ENCODE data around the gene LIX1L. TPM values are rescaled to one million over a fixed set of nuclear protein-coding genes. Genes with fewer than 3 reads are reported as not detected.

Gene LIX1L
- total and polyA plus RNA-seq, 7 donors, result 1.4 to 42.5 (median 26.9) TPM

GRCh38 chr1:145918992-145919939 lies 38.6 kb downstream of the LIX1L start:
- H3K27me3 ChIP-seq, result no peaks in the 10 kb centered on the region
- WGBS, 2 donors, result 5 to 13% methylated on average over 33 of the region's 33 CpGs
- peaks cover 0 to 30% (median 26%) of the 10 kb centered on the region in 4 donors for H3K4me1 ChIP-seq
- peak; percentile 85 for DNase-seq
- peak overlapping the region; percentile 78 to 92 (median 88) for H3K27ac ChIP-seq
- TF ChIP-seq POLR2AphosphoS5 (IDR thresholded peaks at IDR 0.05) (peak in 1 of 4 donors; percentile 12), CTCF (IDR thresholded peaks at IDR 0.05) (no peak)
- H3K36me3 ChIP-seq, result peaks cover 0 to 49% (median 0%) of the 10 kb centered on the region in 4 donors
- H3K4me3 ChIP-seq, result peak overlapping the region; percentile 61 to 96 (median 82)
- intact Hi-C loops (cut with DNase I), result loop anchor here (5.0 kb wide), 1 partner anchor 62 kb away; the partner anchor contains the start of gene PIAS3
- H3K9me3 ChIP-seq, result no peaks in the 10 kb centered on the region

DNA sequence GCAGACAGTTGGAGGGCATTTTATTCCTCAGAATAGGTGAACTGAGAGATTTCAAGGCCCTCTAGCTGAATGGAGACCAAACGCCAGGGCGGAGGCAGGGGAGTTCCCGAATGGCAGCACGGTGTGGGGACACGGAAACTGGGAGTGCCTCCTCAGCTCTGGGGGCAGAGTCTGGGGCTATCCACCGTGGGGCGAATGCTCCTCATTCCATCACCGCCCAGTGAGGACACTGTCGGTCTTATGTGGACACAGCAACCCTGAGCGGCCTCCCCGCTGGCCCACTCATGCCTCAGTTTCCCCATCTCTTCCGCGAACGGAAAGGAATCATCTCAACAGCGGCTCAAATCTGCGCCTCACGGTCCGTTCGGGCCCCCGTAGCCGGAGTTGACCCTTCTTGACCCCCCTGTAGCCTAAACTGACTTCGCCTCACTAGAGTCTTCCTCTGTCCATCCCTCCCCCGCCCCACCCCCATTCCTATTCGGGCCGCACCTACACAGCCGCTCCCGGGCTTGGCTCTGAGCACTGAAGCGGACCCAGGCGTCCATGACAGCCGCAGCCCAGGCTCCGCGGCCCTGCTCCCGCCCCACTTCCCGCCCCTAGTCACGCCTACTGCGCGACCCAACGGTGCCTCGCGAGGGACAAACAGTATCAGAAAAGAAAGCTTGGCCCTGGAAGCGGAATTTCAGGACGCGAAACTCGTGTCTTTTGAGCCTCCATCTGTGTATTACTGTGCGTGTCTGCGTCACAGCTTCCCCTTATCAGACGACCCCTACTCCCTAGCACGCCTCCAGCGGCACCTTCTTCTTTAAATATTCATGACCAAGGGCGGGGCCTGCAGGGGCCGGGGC lies 39.4 kb downstream of the LIX1L start, which contains the start of gene PEX11B:
TSS of gene PEX11B (minus strand) at position 574 of the 848 bp plus-strand sequence. CDS start at position 545, 29 bp downstream.
- H3K27ac ChIP-seq, result peak within 1 kb of the TSS; percentile 78 to 92 (median 88)
- H3K27me3 ChIP-seq, result no peaks in the 10 kb centered on the region
- DNase-seq, result peak; percentile 93
- WGBS, 2 donors, result 0% methylated on average over 51 of the region's 51 CpGs
- peaks cover 0 to 50% (median 0%) of the 10 kb centered on the region in 4 donors for H3K36me3 ChIP-seq
- intact Hi-C loops (cut with DNase I), result loop anchor here (5.0 kb wide), 1 partner anchor 61 kb away; the partner anchor contains the start of gene PIAS3
- H3K4me3 ChIP-seq, result peak within 1 kb of the TSS; percentile 61 to 96 (median 82)
- TF ChIP-seq POLR2AphosphoS5 (IDR thresholded peaks at IDR 0.05) (peak; percentile 71 to 90 (median 86)), POLR2A (IDR thresholded peaks at IDR 0.05) (peak in 1 of 2 donors; percentile 31), EP300 (IDR thresholded peaks at IDR 0.05) (peak in 1 of 4 donors; percentile 17), CTCF (IDR thresholded peaks at IDR 0.05) (no peak)
- H3K4me1 ChIP-seq, result peaks cover 0 to 30% (median 26%) of the 10 kb centered on the region in 4 donors
- no peaks in the 10 kb centered on the region for H3K9me3 ChIP-seq

- Histone ChIP-seq H3K36me3 (peaks cover 0 to 51% (median 0%) of the 10 kb centered on the region in 4 donors), H3K27ac (peak overlapping the region in 3 of 4 donors; percentile 78 to 92 (median 87)), H3K27me3 (no peaks in the 10 kb centered on the region), H3K9me3 (no peaks in the 10 kb centered on the region), H3K4me1 (peaks cover 0 to 30% (median 26%) of the 10 kb centered on the region in 4 donors), H3K4me3 (peak overlapping the region; percentile 61 to 96 (median 82))
- intact Hi-C loops (cut with DNase I), result loop anchor here (5.0 kb wide), 1 partner anchor 60 kb away; the partner anchor contains the start of gene PIAS3
- WGBS, 2 donors, result 89 to 91% methylated on average over 5 of the region's 5 CpGs
- no peak for TF ChIP-seq POLR2A (IDR thresholded peaks at IDR 0.05)
- DNase-seq, result no peak
These were observed 40.2 kb downstream of the LIX1L start for GRCh38 chr1:145917595-145917994.

- peaks cover 0 to 54% (median 5%) of the 10 kb centered on the region in 4 donors for H3K36me3 ChIP-seq
- no peaks in the 10 kb centered on the region for H3K27me3 ChIP-seq
- intact Hi-C loops (cut with DNase I), result loop anchor here (5.0 kb wide), 1 partner anchor 59 kb away; the partner anchor contains the start of gene PIAS3
- 84 to 89% methylated on average over 5 of the region's 5 CpGs for WGBS, 2 donors
- H3K4me1 ChIP-seq, result peaks cover 0 to 30% (median 26%) of the 10 kb centered on the region in 4 donors
- TF ChIP-seq EP300 (IDR thresholded peaks at IDR 0.05) (no peak), POLR2AphosphoS5 (IDR thresholded peaks at IDR 0.05) (no peak), POLR2A (IDR thresholded peaks at IDR 0.05) (no peak), CTCF (IDR thresholded peaks at IDR 0.05) (no peak)
- no peak overlapping the region for H3K27ac ChIP-seq
- no peak overlapping the region for H3K4me3 ChIP-seq
- DNase-seq, result no peak
- no peaks in the 10 kb centered on the region for H3K9me3 ChIP-seq
These were observed 41.1 kb downstream of the LIX1L start for GRCh38 chr1:145916745-145917144.
